Stimulated activated CD4-positive, alpha-beta T cell treated with anti-CD3 and anti-CD28 coated beads, Interleukin-1b, Interleukin-23, amount 100 ng/mL, for 48 hours (primary cell): ENCODE data around the gene ATG101.
A peak's percentile ranks its signal among the peaks of the same experiment; 100 is the strongest.

ENCODE experiments used
- DNase-seq: peaks from one replicate; pipeline ENCODE4 v3.0.0-alpha.2; 2020

Gene ATG101

GRCh38 chr12:52069327-52070184 is at the start of gene ATG101:
ATG101 (plus strand) TSS chr12:52069978; CDS start chr12:52073651, 3,673 bp downstream.
- peak; percentile 91 for DNase-seq

- peak; percentile 59 for DNase-seq
Measured at GRCh38 chr12:52020539-52021336, 49.0 kb upstream of the ATG101 start.

- DNase-seq: peak; percentile 30
Measured at GRCh38 chr12:52022841-52023181, 47.0 kb upstream of the ATG101 start.

- DNase-seq: peak; percentile 93
Measured at GRCh38 chr12:52023182-52023975, 46.4 kb upstream of the ATG101 start.

GRCh38 chr12:52023976-52024688 is 45.6 kb upstream of the ATG101 start:
- no peak for DNase-seq

- peak; percentile 82 for DNase-seq
Measured at GRCh38 chr12:52024845-52025230, 44.9 kb upstream of the ATG101 start.

- DNase-seq: no peak
Measured at GRCh38 chr12:52026263-52026662, 43.5 kb upstream of the ATG101 start.

- DNase-seq: no peak
Measured at GRCh38 chr12:52027085-52027843, 42.5 kb upstream of the ATG101 start.

- DNase-seq: no peak
Measured at GRCh38 chr12:52029685-52030084, 40.1 kb upstream of the ATG101 start.

- DNase-seq: no peak
Measured at GRCh38 chr12:52032446-52032803, 37.4 kb upstream of the ATG101 start.

- DNase-seq: peak; percentile 92
Measured at GRCh38 chr12:52032804-52033445, 36.9 kb upstream of the ATG101 start.

GRCh38 chr12:52033446-52034140 is 36.2 kb upstream of the ATG101 start:
- no peak for DNase-seq

GRCh38 chr12:52035190-52035589 is 34.6 kb upstream of the ATG101 start:
- DNase-seq: no peak

GRCh38 chr12:52035926-52036325 is 33.9 kb upstream of the ATG101 start:
- no peak for DNase-seq

- peak; percentile 72 for DNase-seq
Measured at GRCh38 chr12:52036587-52037171, 33.1 kb upstream of the ATG101 start.

GRCh38 chr12:52037248-52037861 is 32.4 kb upstream of the ATG101 start:
- no peak for DNase-seq

- no peak for DNase-seq
Measured at GRCh38 chr12:52038447-52038846, 31.3 kb upstream of the ATG101 start.

GRCh38 chr12:52041035-52041434 is 28.7 kb upstream of the ATG101 start:
- no peak for DNase-seq

- no peak for DNase-seq
Measured at GRCh38 chr12:52041695-52042123, 28.1 kb upstream of the ATG101 start.
